HG03135 (cell line): ENCODE results near the gene ENOX2.
"Not testable (repeated sequence)": the region's sequence is repeated elsewhere in the genome, so short reads cannot be mapped to it uniquely, and the experiment has no call there.

Experiments used
- ATAC-seq: cut with Tn5 transposase; IDR thresholded peaks from one replicate; pipeline ENCODE4 v1.9.1; 2021; ENCODE audit warnings: mild to moderate bottlenecking, moderate library complexity; ENCODE audit not compliant: unreplicated experiment

Gene ENOX2

GRCh38 chrX:130902783-130903613, at the start of gene ENOX2:
Gene ENOX2 (minus strand): TSS chrX:130903209. CDS start chrX:130703216, 199,993 bp downstream.
- ATAC-seq = peak; percentile 99

GRCh38 chrX:130952266-130953043, 49.4 kb upstream of the ENOX2 start:
- peak; percentile 67 for ATAC-seq

GRCh38 chrX:130944230-130944629, 41.2 kb upstream of the ENOX2 start:
- ATAC-seq = no peak

GRCh38 chrX:130937101-130937500, 34.1 kb upstream of the ENOX2 start:
- no peak for ATAC-seq

GRCh38 chrX:130933358-130933757, 30.3 kb upstream of the ENOX2 start:
- no peak for ATAC-seq

GRCh38 chrX:130920405-130920804, 17.4 kb upstream of the ENOX2 start:
- not testable (repeated sequence) for ATAC-seq

- ATAC-seq = not testable (repeated sequence)
Observed at GRCh38 chrX:130919676-130920075, 16.7 kb upstream of the ENOX2 start.

- ATAC-seq = not testable (repeated sequence)
Observed at GRCh38 chrX:130918498-130918897, 15.5 kb upstream of the ENOX2 start.

GRCh38 chrX:130916636-130917422, 13.8 kb upstream of the ENOX2 start:
- no peak for ATAC-seq

- no peak for ATAC-seq
Observed at GRCh38 chrX:130915302-130915701, 12.3 kb upstream of the ENOX2 start.

- no peak for ATAC-seq
Observed at GRCh38 chrX:130909469-130910136, 6.6 kb upstream of the ENOX2 start.

- no peak for ATAC-seq
Observed at GRCh38 chrX:130906776-130907175, 3.8 kb upstream of the ENOX2 start.

- no peak for ATAC-seq
Observed at GRCh38 chrX:130902446-130902782, 595 bp downstream of the ENOX2 start.

GRCh38 chrX:130896802-130897501, 6.1 kb downstream of the ENOX2 start:
- ATAC-seq = no peak

- no peak for ATAC-seq
Observed at GRCh38 chrX:130896026-130896425, 7.0 kb downstream of the ENOX2 start.

- ATAC-seq = no peak
Observed at GRCh38 chrX:130895299-130895698, 7.7 kb downstream of the ENOX2 start.

GRCh38 chrX:130893356-130894085, 9.5 kb downstream of the ENOX2 start:
- no peak for ATAC-seq

GRCh38 chrX:130887376-130887775, 15.6 kb downstream of the ENOX2 start:
- ATAC-seq = no peak

GRCh38 chrX:130885996-130886395, 17.0 kb downstream of the ENOX2 start:
- no peak for ATAC-seq
